Stimulated activated CD4-positive, alpha-beta T cell treated with anti-CD3 and anti-CD28 coated beads, Interleukin-1b, Interleukin-23, amount 100 ng/mL, for 1 hour (primary cell): ENCODE data around the gene PDE1C.

Experiments
- DNase-seq, 2 donors: peaks; one replicate each; pipeline ENCODE4 v3.0.0-alpha.2; 2020; ENCODE audit warnings: low read depth in 2 of 2

The PDE1C gene

DNA sequence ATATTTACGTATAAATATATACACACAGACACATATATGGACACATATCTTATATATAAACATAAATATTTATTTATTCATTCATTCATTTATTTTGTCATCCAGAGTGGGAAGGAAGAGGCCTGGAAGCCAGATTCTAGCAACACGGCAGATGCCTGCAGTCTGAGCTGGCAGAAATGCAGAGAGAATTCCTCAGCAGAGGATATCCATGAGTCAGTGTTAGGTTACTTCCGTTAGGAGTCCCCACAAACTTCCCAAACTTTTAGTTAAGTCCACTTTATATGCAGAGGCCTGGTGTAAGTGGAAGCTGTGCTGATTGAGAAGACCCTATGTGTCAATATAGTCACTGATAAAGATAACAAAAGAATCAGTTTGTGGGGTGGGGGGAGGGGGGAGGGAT is 293.6 kb downstream of the PDE1C start:
- DNase-seq = no peak

DNA sequence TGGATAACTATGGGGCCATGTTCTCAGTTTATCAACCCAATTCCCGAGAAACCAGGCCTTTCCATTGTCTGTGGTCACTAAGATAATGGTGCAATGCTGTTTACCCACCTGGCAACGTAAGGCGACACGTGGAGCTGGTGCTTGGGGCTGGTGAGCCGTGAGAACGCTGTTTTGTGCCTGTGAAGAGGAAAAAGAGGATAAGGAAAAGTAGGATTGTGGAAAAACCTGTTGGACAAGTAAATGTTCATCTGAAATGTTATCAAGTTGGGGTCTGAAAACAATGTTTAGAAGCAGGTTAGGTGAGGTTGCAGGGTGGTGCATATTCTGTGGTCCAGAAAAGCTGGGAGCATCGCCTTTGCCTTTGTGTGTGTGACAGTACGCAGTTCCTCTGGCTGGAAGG is 294.7 kb downstream of the PDE1C start:
- no peak for DNase-seq

DNA sequence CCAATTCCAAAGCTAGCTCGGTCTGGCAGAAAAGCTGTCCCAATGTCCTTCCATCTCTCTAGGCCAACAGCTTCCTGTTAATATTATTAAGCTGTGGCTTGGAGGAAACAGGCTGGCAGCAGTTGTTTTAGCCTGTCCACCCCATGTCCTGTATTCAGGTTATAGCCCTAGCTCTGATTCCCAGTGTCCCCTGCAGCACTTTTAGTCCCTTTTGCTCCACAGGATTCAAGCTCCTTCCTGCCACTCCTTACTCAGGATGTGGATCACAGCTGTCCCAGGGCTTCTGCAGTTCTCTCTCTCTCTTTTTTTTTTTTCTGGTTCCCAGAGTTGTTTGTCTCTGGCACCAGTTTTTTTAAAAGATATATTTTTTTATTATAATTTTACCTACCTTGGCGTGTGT is 298.0 kb downstream of the PDE1C start:
- no peak for DNase-seq

GRCh38 chr7:31767686-31768358 is 302.4 kb downstream of the PDE1C start:
- DNase-seq = no peak

GRCh38 chr7:31764462-31764861 is 305.7 kb downstream of the PDE1C start:
- no peak for DNase-seq

DNA sequence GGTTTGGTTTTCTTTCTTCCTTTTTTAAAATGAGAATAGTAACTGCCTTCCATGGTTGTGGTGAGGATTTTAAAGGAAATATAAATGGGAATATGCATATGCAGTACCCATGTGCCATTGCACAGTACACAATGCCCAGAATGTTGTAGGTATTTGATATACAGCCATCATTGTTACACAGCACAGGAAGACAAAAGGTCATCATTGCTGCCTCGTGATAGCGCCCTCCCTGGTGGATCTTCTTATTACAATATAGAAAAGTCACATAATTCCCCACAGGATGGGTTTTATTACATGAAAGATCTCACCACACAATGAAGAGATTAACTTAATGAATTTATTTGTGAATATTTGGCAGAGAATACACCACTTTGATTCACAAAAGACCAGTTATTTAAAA is 306.7 kb downstream of the PDE1C start:
- no peak for DNase-seq

GRCh38 chr7:31761646-31762045 is 308.6 kb downstream of the PDE1C start:
- DNase-seq = no peak

GRCh38 chr7:31758755-31759154 is 311.5 kb downstream of the PDE1C start:
- no peak for DNase-seq

DNA sequence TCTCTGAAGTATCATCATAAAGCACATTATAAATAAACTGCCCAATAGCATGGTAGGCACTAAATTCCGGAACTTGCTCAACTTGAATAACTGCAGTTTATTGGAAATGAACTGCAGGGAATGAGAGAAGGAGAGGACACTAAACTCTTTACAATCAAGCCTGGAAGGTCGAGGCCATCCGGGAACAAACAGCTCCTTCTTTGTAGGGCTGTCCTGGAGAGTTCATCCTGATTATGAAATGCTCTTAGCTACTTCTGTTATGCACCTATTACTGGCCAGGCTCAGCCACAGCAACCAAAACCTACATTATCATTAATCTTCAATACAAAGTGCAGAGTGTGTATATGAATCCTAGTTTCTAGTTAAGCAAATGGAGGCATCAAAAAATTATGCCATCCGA is 318.5 kb downstream of the PDE1C start:
- no peak for DNase-seq

- no peak for DNase-seq
Measured at GRCh38 chr7:31748084-31748483, 322.1 kb downstream of the PDE1C start.

DNA sequence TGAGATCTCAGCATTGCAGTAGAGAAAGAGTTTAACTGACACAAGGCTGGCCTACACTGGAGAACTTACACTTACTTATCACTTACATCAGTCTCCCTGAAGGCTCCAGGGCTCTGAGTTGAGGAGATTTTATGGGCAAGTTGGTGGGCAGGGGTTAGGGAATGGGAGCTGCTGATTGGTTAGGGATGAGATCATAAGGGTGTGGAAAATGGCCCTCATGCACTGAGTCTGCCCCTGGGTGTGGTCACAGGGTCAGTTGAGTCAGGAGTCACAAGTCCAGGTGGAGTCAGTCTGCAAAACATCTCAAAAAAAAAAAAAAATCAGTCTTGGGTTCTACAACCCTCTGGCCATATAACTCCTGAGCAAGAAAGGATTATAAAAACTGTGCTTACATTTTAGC is 322.7 kb downstream of the PDE1C start:
- no peak for DNase-seq

GRCh38 chr7:31744294-31744874 is 325.8 kb downstream of the PDE1C start:
- DNase-seq = no peak

DNA sequence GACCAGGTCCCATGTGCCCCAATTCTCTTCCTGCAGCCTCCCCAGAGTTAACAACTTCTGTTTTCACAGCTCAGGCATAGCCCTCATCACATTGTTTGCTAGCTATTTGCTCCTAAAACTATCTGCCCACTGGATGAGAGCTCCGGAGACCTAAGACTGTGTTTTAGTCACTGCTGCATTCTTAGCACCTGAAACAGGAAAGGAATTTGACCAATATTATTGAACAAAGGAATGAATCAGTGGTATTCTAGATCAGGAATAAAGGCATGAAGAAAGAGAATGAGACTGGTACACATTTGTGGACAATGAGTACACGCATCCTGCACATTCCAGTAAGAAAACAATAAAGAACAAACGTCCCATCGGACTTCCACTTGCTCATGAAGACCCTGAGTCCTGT is 328.4 kb downstream of the PDE1C start:
- DNase-seq = no peak

GRCh38 chr7:31735991-31736982 is 333.9 kb downstream of the PDE1C start:
- no peak for DNase-seq

- no peak for DNase-seq
Measured at GRCh38 chr7:31734456-31734855, 335.8 kb downstream of the PDE1C start.

- DNase-seq = no peak
Measured at GRCh38 chr7:31729195-31729804, 340.9 kb downstream of the PDE1C start.

DNA sequence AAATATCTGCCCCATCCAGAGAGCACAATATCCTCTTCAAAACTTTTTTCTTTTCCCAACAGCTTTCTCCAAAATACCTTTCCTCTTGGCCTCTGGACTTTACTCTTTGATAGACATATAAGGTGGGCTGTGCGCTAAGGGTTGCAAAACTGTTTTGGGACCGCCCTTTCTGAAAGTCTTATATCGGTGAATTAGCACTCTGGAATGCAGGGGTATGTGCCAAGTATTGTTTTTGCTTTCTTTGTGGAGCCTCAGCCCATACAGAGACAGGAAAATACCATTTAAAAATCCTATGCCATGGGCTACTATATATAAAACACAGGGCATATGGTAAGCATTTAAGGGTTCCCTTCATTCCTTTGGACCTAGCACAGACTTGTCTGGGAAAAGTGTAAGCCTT is 345.5 kb downstream of the PDE1C start:
- DNase-seq = no peak

DNA sequence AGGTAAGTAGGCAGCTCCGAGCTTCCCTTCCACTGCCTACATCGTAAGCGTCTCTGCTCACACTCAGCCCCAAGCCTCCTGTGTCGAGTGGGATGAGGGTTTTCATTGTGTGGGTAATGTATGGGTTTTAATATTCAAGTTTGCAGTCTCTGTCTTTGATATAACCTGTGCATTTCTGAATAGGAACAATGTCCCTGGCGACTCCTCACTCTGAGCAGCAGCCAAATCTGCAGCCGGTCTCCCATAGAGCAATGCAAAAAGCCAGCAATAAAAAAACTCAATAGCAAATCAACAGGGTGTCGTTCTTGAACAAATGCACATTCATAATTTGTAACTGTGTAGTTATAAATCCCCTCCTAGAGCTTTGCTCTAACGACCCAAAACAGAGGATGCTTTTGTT is 349.8 kb downstream of the PDE1C start:
- DNase-seq = no peak

DNA sequence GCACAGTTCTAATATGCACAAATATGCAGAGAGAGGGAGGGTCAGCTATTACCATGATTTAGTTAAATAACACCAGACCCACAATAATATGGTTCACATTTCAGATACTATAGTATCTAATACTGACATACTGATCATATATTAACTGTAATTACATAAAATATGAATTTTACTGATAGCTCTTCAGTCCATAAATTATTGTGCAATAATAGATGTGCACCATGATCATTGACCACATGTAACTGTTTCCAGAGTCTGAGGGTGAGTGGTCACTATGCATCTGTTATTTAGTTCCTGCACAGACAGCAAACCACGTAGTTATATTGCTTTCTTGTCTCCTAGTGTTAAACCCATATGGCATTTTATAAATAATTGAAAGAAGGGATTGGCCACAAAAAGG is 353.9 kb downstream of the PDE1C start:
- no peak for DNase-seq

DNA sequence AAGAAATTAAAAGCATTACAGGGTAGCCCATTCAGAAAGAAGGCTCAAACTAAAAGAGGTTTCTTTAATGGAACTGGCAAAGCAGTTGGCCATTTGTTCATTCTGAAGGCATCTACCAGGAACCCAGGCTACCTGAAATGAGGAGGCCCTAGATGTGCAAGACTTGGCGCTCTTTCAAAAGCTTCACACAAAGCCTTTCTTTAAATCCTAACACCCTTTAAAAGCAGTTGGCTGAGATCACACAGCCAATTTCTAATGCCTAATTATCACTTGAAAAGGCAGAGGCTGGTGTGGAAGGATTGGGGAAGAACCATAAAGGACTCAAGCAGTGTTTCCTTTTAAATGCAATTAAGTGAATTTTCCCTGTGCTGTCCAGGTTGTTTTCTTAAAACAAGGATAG is 360.0 kb downstream of the PDE1C start:
- no peak for DNase-seq

GRCh38 chr7:31707089-31707488 is 363.1 kb downstream of the PDE1C start:
- no peak for DNase-seq

GRCh38 chr7:31705377-31705776 is 364.8 kb downstream of the PDE1C start:
- DNase-seq = no peak
